Measurements from ENCODE around the gene FARS2. TPM values are rescaled to one million over a fixed set of nuclear protein-coding genes. Genes with fewer than 3 reads are reported as not detected.
"Not testable (repeated sequence)": the region's sequence is repeated elsewhere in the genome, so short reads cannot be mapped to it uniquely, and the experiment has no call there.

Gene FARS2
- total and polyA plus RNA-seq, 12 donors = 7.6 to 22.4 (median 20.8) TPM

- H3K4me3 ChIP-seq = no peak overlapping the region
- ATAC-seq (no peak), DNase-seq (no peak)
- H3K4me1 ChIP-seq = peaks cover 0 to 11% (median 0%) of the 10 kb centered on the region in 9 donors
- no peaks in the 10 kb centered on the region for H3K27me3 ChIP-seq
- no peak for TF ChIP-seq CTCF (IDR thresholded peaks at IDR 0.05)
- no peaks in the 10 kb centered on the region for H3K9me3 ChIP-seq
- intact Hi-C loops (cut with DNase I) = no loop called here
- no peaks in the 10 kb centered on the region for H3K36me3 ChIP-seq
- peak overlapping the region in 9 of 10 donors; percentile 47 to 83 (median 69) for H3K27ac ChIP-seq
- WGBS, 2 donors = 87 to 90% methylated on average over 19 of the region's 19 CpGs
Measured at GRCh38 chr6:5783584-5784089, 522.3 kb downstream of the FARS2 start.

GRCh38 chr6:5785249-5785648, 523.9 kb downstream of the FARS2 start:
- ATAC-seq (no peak), DNase-seq (no peak)
- Histone ChIP-seq H3K4me3 (no peak overlapping the region), H3K27ac (no peak overlapping the region), H3K4me1 (peaks cover 0 to 11% (median 0%) of the 10 kb centered on the region in 9 donors), H3K36me3 (no peaks in the 10 kb centered on the region), H3K27me3 (no peaks in the 10 kb centered on the region), H3K9me3 (no peaks in the 10 kb centered on the region)
- TF ChIP-seq CTCF (IDR thresholded peaks at IDR 0.05) = no peak
- intact Hi-C loops (cut with DNase I) = no loop called here
- 82 to 84% methylated on average over 8 of the region's 8 CpGs for WGBS, 2 donors

- Histone ChIP-seq H3K4me3 (no peak overlapping the region), H3K9me3 (no peaks in the 10 kb centered on the region), H3K36me3 (no peaks in the 10 kb centered on the region), H3K27me3 (no peaks in the 10 kb centered on the region), H3K27ac (no peak overlapping the region), H3K4me1 (peaks cover 0 to 11% (median 0%) of the 10 kb centered on the region in 9 donors)
- no peak for TF ChIP-seq CTCF (IDR thresholded peaks at IDR 0.05)
- WGBS, 2 donors = 76 to 79% methylated on average over 10 of the region's 10 CpGs
- DNase-seq (no peak), ATAC-seq (no peak)
- intact Hi-C loops (cut with DNase I) = no loop called here
Measured at GRCh38 chr6:5786321-5786968, 525.1 kb downstream of the FARS2 start.

GRCh38 chr6:5786969-5787720, 525.8 kb downstream of the FARS2 start:
- ATAC-seq (no peak), DNase-seq (no peak)
- no peak overlapping the region for H3K4me3 ChIP-seq
- WGBS, 2 donors = 62 to 69% methylated on average over 11 of the region's 11 CpGs
- intact Hi-C loops (cut with DNase I) = no loop called here
- H3K9me3 ChIP-seq = no peaks in the 10 kb centered on the region
- H3K36me3 ChIP-seq = no peaks in the 10 kb centered on the region
- H3K27me3 ChIP-seq = no peaks in the 10 kb centered on the region
- H3K27ac ChIP-seq = no peak overlapping the region
- H3K4me1 ChIP-seq = peaks cover 0 to 11% (median 0%) of the 10 kb centered on the region in 9 donors
- TF ChIP-seq CTCF (IDR thresholded peaks at IDR 0.05) = no peak

- H3K36me3 ChIP-seq; DNase-seq; H3K27ac ChIP-seq; H3K4me3 ChIP-seq; H3K27me3 ChIP-seq; ATAC-seq; H3K9me3 ChIP-seq; intact Hi-C loops (cut with DNase I); H3K4me1 ChIP-seq: not testable (repeated sequence)
- WGBS, 2 donors = 88 to 93% methylated on average over 5 of the region's 5 CpGs
Measured at GRCh38 chr6:5789426-5789825, 528.1 kb downstream of the FARS2 start.

- H3K9me3 ChIP-seq; H3K27me3 ChIP-seq; intact Hi-C loops (cut with DNase I); H3K4me1 ChIP-seq; DNase-seq; H3K27ac ChIP-seq; H3K36me3 ChIP-seq; ATAC-seq; H3K4me3 ChIP-seq: not testable (repeated sequence)
Measured at GRCh38 chr6:5796555-5796954, 535.2 kb downstream of the FARS2 start.

GRCh38 chr6:5806406-5806805, 545.1 kb downstream of the FARS2 start:
- H3K36me3 ChIP-seq; H3K4me3 ChIP-seq; ATAC-seq; intact Hi-C loops (cut with DNase I); H3K27me3 ChIP-seq; H3K27ac ChIP-seq; H3K4me1 ChIP-seq; DNase-seq: not testable (repeated sequence)
- H3K9me3 ChIP-seq = peaks cover 0 to 19% (median 0%) of the 10 kb centered on the region in 11 donors
- 97 to 100% methylated on average over 1 of the region's 1 CpG for WGBS, 2 donors

Data from heart right ventricle (tissue), 16 donors.